ENCODE data around the gene SND1.

GRCh38 chr7:128025819-128026218, 373.8 kb downstream of the SND1 start:
- TF ChIP-seq CTCF (IDR thresholded peaks at IDR 0.05 in 8 of 11, conservative IDR thresholded peaks at IDR 0.05 in 3 of 11), result no peak
- TF ChIP-seq POLR2A (IDR thresholded peaks at IDR 0.05), result no peak
- no peak for TF ChIP-seq POLR2AphosphoS5 (IDR thresholded peaks at IDR 0.05)
